Raji (cell line): ENCODE data around the gene C3orf62.

ENCODE experiments used
- POLR2A ChIP-seq: IDR thresholded peaks from 2 replicates; pipeline ENCODE4 v1.6.1; 2011; ENCODE audit warnings: low read depth, low read length, control low read depth; ENCODE audit not compliant: insufficient read depth

C3orf62 gene

GRCh38 chr3:49278548-49278947 lies 1.5 kb upstream of the C3orf62 start:
- no peak for TF ChIP-seq POLR2A

GRCh38 chr3:49277383-49277775 lies 347 bp upstream of the C3orf62 start:
- TF ChIP-seq POLR2A = no peak

DNA sequence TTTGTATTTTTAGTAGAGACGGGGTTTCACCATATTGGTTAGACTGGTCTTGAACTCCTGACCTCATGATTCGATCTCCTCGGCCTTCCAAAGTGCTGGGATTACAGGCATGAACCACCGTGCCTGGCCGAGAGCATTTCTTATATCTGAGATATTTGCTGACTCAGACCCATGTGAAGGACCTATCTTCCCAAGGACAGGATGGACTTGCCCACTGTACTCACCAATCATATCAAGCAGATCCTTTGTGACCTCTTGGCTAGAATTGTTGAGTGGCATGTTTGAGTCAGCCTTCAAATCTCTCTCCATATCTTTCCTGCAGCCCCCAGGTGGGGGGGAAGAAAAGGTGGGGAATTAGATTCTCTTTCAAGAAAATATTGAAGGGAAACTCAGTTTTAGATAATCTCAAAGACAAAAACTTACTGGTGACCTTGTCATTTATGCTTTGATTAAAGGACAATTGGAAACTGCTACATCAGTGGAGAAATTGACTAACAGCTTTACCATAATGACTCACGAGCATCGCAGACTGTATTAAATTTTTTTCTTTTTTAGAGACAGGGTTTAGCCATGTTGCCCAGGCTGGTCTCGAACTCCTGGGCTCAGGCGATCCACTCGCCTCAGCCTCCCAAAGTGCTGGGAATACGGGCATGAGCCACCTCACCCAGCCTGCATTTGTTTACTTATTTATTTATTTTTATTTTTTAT lies 3.1 kb downstream of the C3orf62 start:
- no peak for TF ChIP-seq POLR2A

DNA sequence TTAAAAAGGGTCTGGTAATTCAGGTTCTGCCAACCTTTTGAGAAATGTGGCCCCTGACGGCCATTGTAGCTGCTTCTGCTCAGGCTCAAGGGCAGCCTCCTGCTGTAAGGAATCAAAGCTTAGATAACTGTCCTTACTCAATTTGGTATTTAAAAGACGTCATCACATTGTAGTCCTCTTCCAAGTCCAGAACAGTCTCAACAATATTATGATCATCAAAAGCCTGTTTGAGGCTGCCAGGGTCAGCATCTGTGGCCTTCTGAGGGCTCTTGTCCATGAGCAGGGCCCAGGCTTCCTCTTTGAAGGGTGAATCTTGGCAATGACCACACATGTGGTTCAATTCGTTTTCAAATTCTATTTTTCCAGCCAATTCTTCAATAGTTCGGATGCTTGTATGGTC lies 6.0 kb downstream of the C3orf62 start:
- no peak for TF ChIP-seq POLR2A

DNA sequence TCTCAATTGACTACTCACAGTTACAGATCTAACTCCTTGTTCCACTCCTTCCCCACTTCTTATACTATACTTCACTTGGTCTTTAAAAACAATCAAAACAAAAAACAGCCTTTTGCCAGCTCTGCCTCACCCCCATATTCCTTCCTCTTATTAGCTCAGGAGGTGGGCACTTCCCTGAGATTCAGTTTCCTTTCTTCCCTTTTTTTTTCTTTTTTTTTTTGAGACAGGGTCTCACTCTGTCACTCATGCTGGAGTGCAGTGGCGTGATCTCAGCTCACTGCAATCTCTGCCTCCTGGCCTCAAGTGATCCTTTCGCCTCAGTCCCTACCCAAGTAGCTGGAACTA lies 6.9 kb downstream of the C3orf62 start:
- no peak for TF ChIP-seq POLR2A

DNA sequence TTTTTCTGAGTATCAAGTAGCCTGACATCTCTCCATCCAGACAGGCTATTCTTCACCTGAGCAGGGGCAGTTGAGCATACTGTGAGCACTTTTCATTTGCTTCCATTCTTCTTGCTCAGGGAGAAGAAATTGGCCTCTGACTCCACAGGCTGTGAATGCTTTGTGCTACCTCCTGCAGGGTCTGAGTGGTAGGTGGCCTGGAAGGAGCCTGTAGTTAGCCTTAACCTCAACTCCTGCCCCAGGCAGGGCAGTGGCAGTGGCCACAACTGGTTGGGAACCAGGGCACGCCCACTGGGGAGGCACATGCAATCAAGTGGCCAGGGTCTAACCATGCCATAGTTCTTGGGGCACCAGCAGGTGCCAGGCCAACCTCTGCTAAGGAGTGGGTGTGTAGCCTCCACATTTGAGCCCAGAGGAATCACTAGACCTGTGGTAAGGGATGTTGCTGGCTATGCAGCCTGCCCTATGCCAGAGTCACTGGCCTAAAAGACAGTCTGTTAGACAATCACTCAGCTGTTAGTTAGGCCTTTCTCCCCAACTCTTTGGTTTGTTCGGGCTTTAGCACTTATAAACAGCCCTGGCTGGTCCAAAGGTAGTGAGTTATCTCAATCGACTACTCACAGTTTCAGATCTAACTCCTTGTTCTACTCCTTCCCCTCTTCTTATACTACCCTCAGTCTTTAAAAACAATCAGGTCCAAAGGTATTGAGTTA lies 7.4 kb downstream of the C3orf62 start:
- TF ChIP-seq POLR2A = no peak

GRCh38 chr3:49266410-49267095 lies 10.5 kb downstream of the C3orf62 start:
- TF ChIP-seq POLR2A = no peak

- no peak for TF ChIP-seq POLR2A
These were observed 11.2 kb downstream of the C3orf62 start for GRCh38 chr3:49265661-49266386.

DNA sequence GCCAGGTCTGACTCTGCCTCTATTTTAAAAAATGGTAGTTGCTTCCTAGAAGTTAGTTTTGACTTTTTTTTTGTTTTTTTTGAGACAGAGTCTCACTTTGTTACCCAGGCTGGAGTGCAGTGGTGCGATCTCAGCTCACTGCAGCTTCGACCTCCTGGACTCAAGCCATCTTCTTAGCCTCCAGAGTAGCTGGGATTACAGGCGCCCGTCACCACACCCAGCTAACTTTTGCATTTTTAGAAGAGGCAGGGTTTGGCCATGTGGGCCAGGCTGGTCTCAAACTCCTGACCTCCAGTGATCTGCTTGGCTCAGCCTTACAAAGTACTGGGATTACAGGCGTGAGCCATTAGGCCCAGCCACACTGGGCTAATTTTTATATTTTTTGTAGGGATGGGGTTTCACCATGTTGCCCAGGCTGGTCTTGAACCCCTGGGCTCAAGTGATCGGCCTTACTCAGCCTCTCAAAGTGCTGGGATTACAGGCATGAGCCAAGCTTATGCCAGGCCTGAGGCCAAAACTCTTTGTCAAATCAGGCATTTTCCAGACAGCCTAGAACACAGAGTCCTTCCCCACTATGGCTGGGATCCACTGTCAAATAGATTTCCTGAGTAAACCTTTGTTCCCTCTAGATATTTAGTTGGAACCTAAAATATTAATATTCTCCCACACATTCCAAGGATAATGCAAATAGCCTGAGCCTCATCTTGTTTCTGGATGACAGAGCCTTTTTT lies 13.7 kb downstream of the C3orf62 start:
- TF ChIP-seq POLR2A = no peak

GRCh38 chr3:49260806-49261324 lies 16.2 kb downstream of the C3orf62 start:
- TF ChIP-seq POLR2A = no peak

DNA sequence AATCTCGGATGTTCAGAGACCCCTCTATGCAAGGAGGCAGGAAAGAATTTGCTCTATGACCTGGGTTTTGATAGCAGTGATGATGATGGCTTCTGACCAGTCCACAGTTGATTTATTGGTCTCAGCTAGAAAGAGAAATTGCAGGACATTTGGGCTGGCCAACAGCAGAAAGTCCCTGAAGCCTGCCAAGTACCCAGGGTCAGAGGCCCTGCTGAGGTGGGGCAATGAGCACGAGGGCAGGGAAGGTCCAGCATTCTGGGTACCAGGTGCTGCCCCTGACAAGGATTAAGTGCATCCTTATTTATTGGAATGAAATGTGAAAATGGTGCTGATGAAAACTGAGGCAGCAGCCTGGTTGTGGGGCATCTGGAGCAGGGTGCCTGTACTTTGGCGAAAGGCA lies 19.8 kb downstream of the C3orf62 start:
- no peak for TF ChIP-seq POLR2A

GRCh38 chr3:49255718-49256511 lies 21.1 kb downstream of the C3orf62 start:
- no peak for TF ChIP-seq POLR2A

GRCh38 chr3:49255112-49255511 lies 21.9 kb downstream of the C3orf62 start:
- no peak for TF ChIP-seq POLR2A

DNA sequence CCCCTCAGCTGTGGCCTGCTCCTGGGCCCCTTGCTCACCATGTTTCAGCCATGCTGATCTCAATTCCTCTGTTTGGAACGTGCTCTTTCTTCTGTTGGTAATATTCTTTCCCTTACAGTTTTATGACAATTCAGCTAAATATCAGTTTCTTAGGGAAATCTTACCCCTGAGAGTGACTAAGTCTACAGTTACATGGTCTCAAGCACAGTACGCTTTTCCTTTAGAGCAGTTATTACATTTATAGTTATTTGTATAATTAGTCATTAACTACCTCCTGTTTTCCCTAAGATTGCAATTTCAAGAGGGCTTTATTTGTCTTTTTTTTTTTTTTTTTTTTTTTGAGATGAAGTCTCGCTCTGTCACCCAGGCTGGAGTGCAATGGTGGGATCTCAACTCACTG lies 23.5 kb downstream of the C3orf62 start:
- no peak for TF ChIP-seq POLR2A
